ENCODE measurements around the gene PIK3R1. TPM values are rescaled to one million over a fixed set of nuclear protein-coding genes. Genes with fewer than 3 reads are reported as not detected.

The PIK3R1 gene
- total and polyA plus RNA-seq, 10 of the 15 experiments (the other 5 are each of a cell fraction or from before 2014, with no cell fraction given): 7.8 to 38.4 (median 15.7) TPM

- H3K36me3 ChIP-seq (ENCODE audit: control insufficient read depth in 2 of 2, insufficient read depth in 2 of 2, low read length in 1 of 2): peaks cover 1 to 7% of the 10 kb centered on the region in 2 experiments; a peak in 2 of 4 replicates
- H4K20me1 ChIP-seq (ENCODE audit: control insufficient read depth, insufficient read depth): 0 out of 2 replicates have a peak, but pooled peaks cover 5% of the 10 kb centered on the region
- no peak overlapping the region for H3K27ac ChIP-seq (ENCODE audit: control insufficient read depth, insufficient read depth)
- no peak overlapping the region for H3K4me2 ChIP-seq (ENCODE audit: control insufficient read depth, insufficient read depth)
- intact Hi-C loops (cut with micrococcal nuclease; ENCODE audit: unreplicated experiment) (no loop called here), in situ Hi-C loops (cut with MboI) (no loop called here)
- SMC1A ChIA-PET (ENCODE audit: uncharacterized antibody, unreplicated experiment): interaction anchor here (0.7 kb wide), 1 partner anchor 19 kb away, joined by 3 read pairs; no protein-coding TSS in a partner anchor
- TF ChIP-seq CUX1 (IDR thresholded peaks at IDR 0.05; ENCODE audit: insufficient replicate concordance, low read depth, low read length): no peak
- FAIRE-seq (no peak), ATAC-seq (no peak), DNase-seq (ENCODE audit: low read depth, low spot score) (no peak)
- WGBS (ENCODE audit: insufficient coverage, insufficient replicate concordance, low lambda C conversion rate, missing lambda C conversion rate): 92% methylated on average over 4 of the region's 4 CpGs
- H2AFZ ChIP-seq (ENCODE audit: control insufficient read depth, low read depth, low read length): no peak overlapping the region
- peaks cover 41% of the 10 kb centered on the region for H3K79me2 ChIP-seq (ENCODE audit: control insufficient read depth, insufficient read depth, low read length)
- RAD21 ChIA-PET (ENCODE audit: unreplicated experiment): no interaction called here
- no peak overlapping the region for H3K4me3 ChIP-seq
- H3K9me3 ChIP-seq (replicated peaks; ENCODE audit: control insufficient read depth, insufficient read depth, low read length): no peaks in the 10 kb centered on the region
- H3K9ac ChIP-seq (ENCODE audit: control insufficient read depth, insufficient read depth, low read length): no peak overlapping the region
- POLR2A ChIA-PET: no interaction called here
- peaks cover 3% of the 10 kb centered on the region; the same call in 1 of the 2 replicates for H3K4me1 ChIP-seq (ENCODE audit: control insufficient read depth, insufficient read depth, low read length)
- H3K27me3 ChIP-seq (replicated peaks in 1 of 2; ENCODE audit: control insufficient read depth in 2 of 2, insufficient read depth in 2 of 2, low read length in 1 of 2): no peaks in the 10 kb centered on the region
- BruUV-seq (replicated peaks): no TSS peak
- CTCF ChIA-PET: no interaction called here
Measured at GRCh38 chr5:68232277-68232676, 16.7 kb downstream of the PIK3R1 start.

GRCh38 chr5:68233075-68233474, 17.5 kb downstream of the PIK3R1 start:
- no TSS peak for BruUV-seq (replicated peaks)
- FAIRE-seq (no peak), DNase-seq (ENCODE audit: low read depth, low spot score) (no peak), ATAC-seq (no peak)
- Histone ChIP-seq H3K4me3 (no peak overlapping the region), H3K27ac (ENCODE audit: control insufficient read depth, insufficient read depth) (no peak overlapping the region), H3K36me3 (ENCODE audit: control insufficient read depth in 2 of 2, insufficient read depth in 2 of 2, low read length in 1 of 2) (peaks cover 1 to 7% of the 10 kb centered on the region in 2 experiments; a peak in 1 of 4 replicates), H3K4me1 (ENCODE audit: control insufficient read depth, insufficient read depth, low read length) (no peaks in the 10 kb centered on the region; the same call in 1 of the 2 replicates), H3K27me3 (replicated peaks in 1 of 2; ENCODE audit: control insufficient read depth in 2 of 2, insufficient read depth in 2 of 2, low read length in 1 of 2) (no peaks in the 10 kb centered on the region), H3K9me3 (replicated peaks; ENCODE audit: control insufficient read depth, insufficient read depth, low read length) (no peaks in the 10 kb centered on the region), H3K79me2 (ENCODE audit: control insufficient read depth, insufficient read depth, low read length) (peaks cover 39% of the 10 kb centered on the region), H3K9ac (ENCODE audit: control insufficient read depth, insufficient read depth, low read length) (no peak overlapping the region), H2AFZ (ENCODE audit: control insufficient read depth, low read depth, low read length) (no peak overlapping the region), H4K20me1 (ENCODE audit: control insufficient read depth, insufficient read depth) (0 out of 2 replicates have a peak, but pooled peaks cover 5% of the 10 kb centered on the region), H3K4me2 (ENCODE audit: control insufficient read depth, insufficient read depth) (no peak overlapping the region)
- WGBS (ENCODE audit: insufficient coverage, insufficient replicate concordance, low lambda C conversion rate, missing lambda C conversion rate): 100% methylated on average over 1 of the region's 1 CpG
- RAD21 ChIA-PET (ENCODE audit: unreplicated experiment): no interaction called here
- intact Hi-C loops (cut with micrococcal nuclease; ENCODE audit: unreplicated experiment): no loop called here
- SMC1A ChIA-PET (ENCODE audit: uncharacterized antibody, unreplicated experiment): no interaction called here
- in situ Hi-C loops (cut with MboI): no loop called here
- POLR2A ChIA-PET: no interaction called here
- CTCF ChIA-PET: no interaction called here
- TF ChIP-seq FOXM1 (IDR thresholded peaks at IDR 0.05; ENCODE audit: low read depth, low read length) (no peak), FOXK2 (IDR thresholded peaks at IDR 0.05) (no peak), HSF1 (IDR thresholded peaks at IDR 0.05; ENCODE audit: low read depth, low read length) (no peak), ZNF24 (IDR thresholded peaks at IDR 0.05) (no peak), RBBP5 (conservative IDR thresholded peaks at IDR 0.05) (no peak), STAT3 (IDR thresholded peaks at IDR 0.05; ENCODE audit: low read depth, low read length) (no peak), POU2F2 (IDR thresholded peaks at IDR 0.05; ENCODE audit: borderline replicate concordance, low read depth, low read length) (no peak), TCF12 (IDR thresholded peaks at IDR 0.05; ENCODE audit: low read depth, low read length) (no peak), HCFC1 (IDR thresholded peaks at IDR 0.05; ENCODE audit: low read length) (no peak)

Measured in GM12878 (cell line).